Heart left ventricle (tissue), 16 donors: Measurements from ENCODE around the gene TRPV4. TPM values are rescaled to one million over a fixed set of nuclear protein-coding genes. Genes with fewer than 3 reads are reported as not detected.
A peak's percentile ranks its signal among the peaks of the same experiment; 100 is the strongest.

Experiments used
- ATAC-seq, 4 donors: fragments of 200-7000 bp; cut with Tn5 transposase; one replicate each; pipeline ENCODE4 v1.9.1; 2020 to 2022; ENCODE audit warnings: moderate library complexity in 4 of 4, mild to moderate bottlenecking in 3 of 4, moderate number of reproducible peaks in 1 of 4
- DNase-seq, 5 donors: peaks; one replicate each; pipeline ENCODE4 v3.0.0-alpha.2; 2020
- H3K27ac ChIP-seq, 12 donors: fragments of 200-600 bp; sonication (generic) in 4 of 12; one replicate each; pipeline versions ENCODE4 v1.5.0 to v1.8.0; 2016 to 2022; ENCODE audit warnings: mild to moderate bottlenecking in 2 of 12
- H3K27me3 ChIP-seq, 9 donors: fragments of 200-600 bp; sonication (generic) in 2 of 9; one replicate each; pipeline versions ENCODE4 v1.5.1 to v1.8.0; 2016 to 2022; ENCODE audit warnings: mild to moderate bottlenecking in 3 of 9
- H3K36me3 ChIP-seq, 9 donors: fragments of 200-600 bp; sonication (generic) in 2 of 9; one replicate each; pipeline versions ENCODE4 v1.5.0 to v1.8.0; 2018 to 2022; ENCODE audit warnings: mild to moderate bottlenecking in 2 of 9
- H3K4me1 ChIP-seq, 12 donors: fragments of 200-600 bp; sonication (generic) in 4 of 12; one replicate each; pipeline versions ENCODE4 v1.5.0 to v1.8.0; 2016 to 2022; ENCODE audit warnings: mild to moderate bottlenecking in 3 of 12
- H3K4me3 ChIP-seq, 12 donors: fragments of 200-600 bp; sonication (generic) in 4 of 12; one replicate each; pipeline versions ENCODE4 v1.5.0 to v1.8.0; 2017 to 2022; ENCODE audit warnings: mild to moderate bottlenecking in 9 of 12, moderate library complexity in 4 of 12
- H3K9me3 ChIP-seq, 12 donors: fragments of 200-600 bp; sonication (generic) in 4 of 12; one replicate each; pipeline versions ENCODE4 v1.5.0 to v1.8.0; 2016 to 2022; ENCODE audit warnings: mild to moderate bottlenecking in 1 of 12
- POLR2A ChIP-seq, 2 donors: fragments of 450-650 bp; IDR thresholded peaks; one replicate each; pipeline ENCODE4 v1.6.1; 2017; ENCODE audit warnings: antibody characterized with exemption in 2 of 2, mild to moderate bottlenecking in 2 of 2, moderate library complexity in 2 of 2
- WGBS, 4 donors: extraction: QIAGEN DNeasy Blood & Tissue Kit in 2 of 4; methylation state at CpG; one replicate each; pipeline versions ENCODE4 v1.1.5 to v1.1.7; 2013 to 2018; 5-methylcytosine and 5-hydroxymethylcytosine counted together
- intact Hi-C, 10 donors: fragments of 100-400 bp; cut with DNase I; formaldehyde crosslinking; loops; one replicate each; pipeline versions ENCODE4 v1.11.1 to v1.14.2; 2022
- polyA plus RNA-seq, 2 donors: library from polyadenylated mRNA; stranded (reverse); fragments of 200-250 nt; gene quantifications; one replicate each; pipeline ENCODE4 v1.2.3, GENCODE V29; 2013
- total RNA-seq, 9 donors: library from RNA; depleted of rRNA in 2 of 9; stranded (reverse); fragments of >200 nt in 2 of 9; fragmentation: NEBNext Ultra II Directional in 3 of 9; extraction: Animal tissue kit (Norgen Biotek cat#: 25700) in 3 of 9; gene quantifications; one replicate each; pipeline versions ENCODE4 v1.1.0 to v1.2.4, GENCODE V29; 2016 to 2023
- TF ChIP-seq, protein P1 (sequence below), 12 donors: fragments of 200-600 bp; sonication (generic) in 4 of 12; IDR thresholded peaks; one replicate each; pipeline versions ENCODE4 v1.5.0 to v1.8.0; 2018 to 2022; ENCODE audit warnings: antibody characterized with exemption in 12 of 12, mild to moderate bottlenecking in 5 of 12
- donor health status: ischemic (EF 13 %, LVEDD 7.1; RV severe dilation, severe dysfunction).
- donor health status: healthy with polysubstance abuse.
- donor health status: DM: no; HTN: yes; CAD: no.
- donor health status: DM: no; HTN: no; CAD: no.
- donor health status: ischemic (EF 25% LVEDD 6.9; RV normal size, moderate dysfunction).
- donor health status: ischemic (EF 25% LVEDD 5.7; RV mildly dilated, moderate dysfunction).
- donor health status: healthy.
- donor health status: DM: yes; HTN: yes; CAD: no.
- donor health status: ischemic (EF 35%, LVEDD 5.7; RV mildly dilated, moderate dysfunction).
- donor health status: nonischemic (EF 11% LVEDD 7.7; RV severe dilation, severe dysfunction).
- donor health status: DM: yes; HTN: yes; CAD: no.
- donor health status: PGD.
- donor health status: ischemic (EF 29% LVEDD 5.4; RV normal size, mild dysfunction).
- donor health status: nonischemic (EF 23%, LVEDD 6.1; RV moderate dilation, normal function).

TRPV4 gene
- total and polyA plus RNA-seq, 11 donors, result 0.17 to 3.9 (median 0.30) TPM; not detected in 1

DNA sequence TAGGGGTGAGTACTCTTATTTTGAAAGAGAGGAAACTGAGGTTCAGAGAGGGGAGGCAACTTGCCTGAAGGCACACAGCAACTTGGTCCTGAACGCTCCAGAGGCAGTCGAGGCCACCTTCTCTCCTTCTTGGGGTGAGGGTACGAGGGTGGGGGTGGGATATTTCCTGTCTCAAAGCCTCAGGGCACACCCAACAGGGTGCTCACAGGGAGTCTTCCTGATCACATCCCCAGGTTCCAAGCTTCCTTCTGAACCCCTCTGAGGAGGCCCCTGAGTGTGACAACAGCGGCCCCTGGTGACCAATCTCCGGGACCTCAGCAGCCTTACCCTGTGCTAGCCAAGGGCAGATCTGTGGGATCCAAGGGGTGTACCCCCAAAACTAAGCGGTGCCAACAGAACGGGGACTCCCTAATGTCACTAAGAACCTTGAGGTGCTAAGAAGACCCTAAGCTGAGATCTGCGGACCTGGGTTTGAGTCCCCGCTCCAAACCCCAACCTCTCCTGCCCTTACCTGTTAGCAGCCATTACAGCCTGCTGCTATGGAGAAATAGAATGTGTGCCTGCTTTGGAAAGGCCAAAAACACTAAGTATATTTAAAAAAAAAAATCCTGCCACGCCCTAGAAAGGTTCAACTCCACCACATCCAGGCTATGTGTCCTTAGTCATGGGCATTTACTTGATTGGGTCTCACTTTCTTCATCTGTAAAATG lies 57.9 kb downstream of the TRPV4 start:
- DNase-seq (peak; percentile 67 to 84 (median 68)), ATAC-seq (peak; percentile 75 to 86 (median 80))
- H3K4me1 ChIP-seq, result peaks cover 0 to 16% (median 0%) of the 10 kb centered on the region in 12 donors
- H3K27ac ChIP-seq, result no peak overlapping the region
- H3K36me3 ChIP-seq, result no peaks in the 10 kb centered on the region
- TF ChIP-seq POLR2A (IDR thresholded peaks at IDR 0.05), result no peak
- TF ChIP-seq, protein P1, sequence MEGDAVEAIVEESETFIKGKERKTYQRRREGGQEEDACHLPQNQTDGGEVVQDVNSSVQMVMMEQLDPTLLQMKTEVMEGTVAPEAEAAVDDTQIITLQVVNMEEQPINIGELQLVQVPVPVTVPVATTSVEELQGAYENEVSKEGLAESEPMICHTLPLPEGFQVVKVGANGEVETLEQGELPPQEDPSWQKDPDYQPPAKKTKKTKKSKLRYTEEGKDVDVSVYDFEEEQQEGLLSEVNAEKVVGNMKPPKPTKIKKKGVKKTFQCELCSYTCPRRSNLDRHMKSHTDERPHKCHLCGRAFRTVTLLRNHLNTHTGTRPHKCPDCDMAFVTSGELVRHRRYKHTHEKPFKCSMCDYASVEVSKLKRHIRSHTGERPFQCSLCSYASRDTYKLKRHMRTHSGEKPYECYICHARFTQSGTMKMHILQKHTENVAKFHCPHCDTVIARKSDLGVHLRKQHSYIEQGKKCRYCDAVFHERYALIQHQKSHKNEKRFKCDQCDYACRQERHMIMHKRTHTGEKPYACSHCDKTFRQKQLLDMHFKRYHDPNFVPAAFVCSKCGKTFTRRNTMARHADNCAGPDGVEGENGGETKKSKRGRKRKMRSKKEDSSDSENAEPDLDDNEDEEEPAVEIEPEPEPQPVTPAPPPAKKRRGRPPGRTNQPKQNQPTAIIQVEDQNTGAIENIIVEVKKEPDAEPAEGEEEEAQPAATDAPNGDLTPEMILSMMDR (IDR thresholded peaks at IDR 0.05), result peak; percentile 78 to 96 (median 86)
- intact Hi-C loops, result loop anchor here (1.0 to 10.0 kb wide), 14 partner anchors 58 to 351 kb away; partner anchors contain the start of gene FAM222A (in 2 of the 10)
- peaks cover 0 to 2% (median 0%) of the 10 kb centered on the region in 9 donors for H3K27me3 ChIP-seq
- peaks cover 0 to 15% (median 5%) of the 10 kb centered on the region in 12 donors for H3K9me3 ChIP-seq
- no peak overlapping the region for H3K4me3 ChIP-seq
- 17 to 20% (median 18%) methylated on average over 9 to 10 of the region's 10 CpGs for WGBS, 4 donors

DNA sequence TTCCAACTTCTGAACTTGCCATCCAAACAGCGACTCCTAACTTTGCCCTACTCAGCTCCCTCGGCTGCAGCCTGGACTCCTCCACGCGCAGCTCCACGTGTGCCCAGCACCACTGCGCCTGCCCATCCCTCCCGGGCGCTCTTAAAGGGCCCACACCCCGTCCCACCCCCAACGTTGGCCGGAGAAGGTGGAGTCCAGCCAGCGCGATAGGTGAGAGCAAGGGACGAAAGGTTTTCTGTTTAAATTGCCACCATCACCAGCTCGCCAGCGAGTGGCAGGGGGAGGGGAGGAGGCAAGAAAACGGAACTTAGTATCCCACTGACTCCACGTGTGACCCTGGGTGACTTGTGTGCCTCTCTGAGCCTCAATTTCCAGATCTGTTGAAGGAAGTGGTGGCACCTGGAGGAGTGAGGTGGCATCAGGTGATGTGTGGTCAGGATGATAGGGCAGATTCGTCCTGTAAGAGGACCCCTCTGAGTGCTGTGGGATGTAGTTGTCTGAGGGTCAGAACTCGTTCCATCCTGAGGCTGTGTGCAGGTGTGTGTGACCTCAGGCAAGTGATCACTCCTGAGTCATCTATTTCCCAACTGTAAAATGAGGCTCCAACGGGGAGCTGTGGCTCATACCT lies 59.7 kb downstream of the TRPV4 start:
- intact Hi-C loops, result loop anchor here in 9 of 10 donors (2.0 to 10.0 kb wide), 10 partner anchors 56 to 349 kb away; partner anchors contain the start of gene FAM222A (in 2 of the 9)
- H3K4me3 ChIP-seq, result peak overlapping the region in 1 of 12 donors; percentile 25
- H3K4me1 ChIP-seq, result peaks cover 0 to 16% (median 0%) of the 10 kb centered on the region in 12 donors
- ATAC-seq (peak in 2 of 4 donors; percentile 50 to 70), DNase-seq (no peak)
- H3K27me3 ChIP-seq, result peaks cover 0 to 2% (median 0%) of the 10 kb centered on the region in 9 donors
- no peak overlapping the region for H3K27ac ChIP-seq
- 32 to 46% (median 44%) methylated on average over 21 of the region's 21 CpGs for WGBS, 4 donors
- peaks cover 0 to 3% (median 0%) of the 10 kb centered on the region in 12 donors for H3K9me3 ChIP-seq
- TF ChIP-seq, protein P1 (IDR thresholded peaks at IDR 0.05), result no peak
- TF ChIP-seq POLR2A (IDR thresholded peaks at IDR 0.05), result no peak
- peaks cover 0 to 4% (median 0%) of the 10 kb centered on the region in 9 donors for H3K36me3 ChIP-seq

DNA sequence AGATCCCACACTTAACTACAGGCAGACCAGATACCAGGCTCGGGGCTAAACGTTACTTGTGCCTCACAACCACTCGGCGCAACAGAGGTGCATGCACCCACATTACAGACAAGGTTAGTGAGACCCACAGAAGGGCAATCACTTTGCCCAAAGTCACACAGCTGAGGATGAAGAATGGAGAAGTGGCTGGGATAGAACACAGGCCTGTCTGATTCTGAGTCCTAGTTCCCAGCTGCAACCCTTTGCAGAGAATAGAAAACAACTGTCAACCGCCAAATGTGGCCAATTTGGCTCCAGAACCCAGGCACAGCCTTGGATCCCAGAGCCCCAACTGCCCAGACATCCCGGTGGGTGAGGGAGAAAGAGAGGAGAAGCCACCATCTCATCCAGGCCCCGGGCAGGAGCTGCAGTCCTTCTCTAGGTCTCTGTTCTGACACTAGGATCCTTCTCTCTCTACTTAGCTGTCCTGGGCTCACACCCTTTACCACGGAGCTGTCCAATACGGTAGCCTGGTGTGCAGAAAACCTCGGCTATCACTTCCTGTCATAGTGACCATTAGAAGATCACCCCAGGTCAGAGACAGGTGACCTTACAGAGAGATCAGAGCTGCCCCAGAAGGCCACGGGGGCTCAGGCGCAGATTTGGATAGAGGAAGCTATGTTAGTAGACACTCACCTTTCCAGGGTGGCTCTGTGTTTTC lies 60.4 kb downstream of the TRPV4 start:
- no peak for DNase-seq
- Histone ChIP-seq H3K9me3 (no peaks in the 10 kb centered on the region), H3K27me3 (peaks cover 0 to 2% (median 0%) of the 10 kb centered on the region in 9 donors), H3K4me3 (no peak overlapping the region), H3K4me1 (peaks cover 0 to 16% (median 0%) of the 10 kb centered on the region in 12 donors), H3K27ac (no peak overlapping the region), H3K36me3 (peaks cover 0 to 9% (median 0%) of the 10 kb centered on the region in 9 donors)
- ATAC-seq, result no peak
- intact Hi-C loops, result loop anchor here in 6 of 10 donors (5.0 to 10.0 kb wide), 5 partner anchors 55 to 348 kb away; partner anchors contain the start of gene FAM222A (in 1 of the 6)
- WGBS, 4 donors, result 51 to 57% (median 56%) methylated on average over 10 to 12 of the region's 12 CpGs
- TF ChIP-seq, protein P1 (IDR thresholded peaks at IDR 0.05), result no peak
- TF ChIP-seq POLR2A (IDR thresholded peaks at IDR 0.05), result no peak
